GM18511 (cell line): Measurements from ENCODE around the gene ZCCHC4.

ENCODE experiments used
- ATAC-seq: cut with Tn5 transposase; IDR thresholded peaks from one replicate; pipeline ENCODE4 v1.9.1; 2021; ENCODE audit warnings: mild to moderate bottlenecking, moderate library complexity; ENCODE audit not compliant: unreplicated experiment

Gene ZCCHC4, protein sequence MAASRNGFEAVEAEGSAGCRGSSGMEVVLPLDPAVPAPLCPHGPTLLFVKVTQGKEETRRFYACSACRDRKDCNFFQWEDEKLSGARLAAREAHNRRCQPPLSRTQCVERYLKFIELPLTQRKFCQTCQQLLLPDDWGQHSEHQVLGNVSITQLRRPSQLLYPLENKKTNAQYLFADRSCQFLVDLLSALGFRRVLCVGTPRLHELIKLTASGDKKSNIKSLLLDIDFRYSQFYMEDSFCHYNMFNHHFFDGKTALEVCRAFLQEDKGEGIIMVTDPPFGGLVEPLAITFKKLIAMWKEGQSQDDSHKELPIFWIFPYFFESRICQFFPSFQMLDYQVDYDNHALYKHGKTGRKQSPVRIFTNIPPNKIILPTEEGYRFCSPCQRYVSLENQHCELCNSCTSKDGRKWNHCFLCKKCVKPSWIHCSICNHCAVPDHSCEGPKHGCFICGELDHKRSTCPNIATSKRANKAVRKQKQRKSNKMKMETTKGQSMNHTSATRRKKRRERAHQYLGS

DNA sequence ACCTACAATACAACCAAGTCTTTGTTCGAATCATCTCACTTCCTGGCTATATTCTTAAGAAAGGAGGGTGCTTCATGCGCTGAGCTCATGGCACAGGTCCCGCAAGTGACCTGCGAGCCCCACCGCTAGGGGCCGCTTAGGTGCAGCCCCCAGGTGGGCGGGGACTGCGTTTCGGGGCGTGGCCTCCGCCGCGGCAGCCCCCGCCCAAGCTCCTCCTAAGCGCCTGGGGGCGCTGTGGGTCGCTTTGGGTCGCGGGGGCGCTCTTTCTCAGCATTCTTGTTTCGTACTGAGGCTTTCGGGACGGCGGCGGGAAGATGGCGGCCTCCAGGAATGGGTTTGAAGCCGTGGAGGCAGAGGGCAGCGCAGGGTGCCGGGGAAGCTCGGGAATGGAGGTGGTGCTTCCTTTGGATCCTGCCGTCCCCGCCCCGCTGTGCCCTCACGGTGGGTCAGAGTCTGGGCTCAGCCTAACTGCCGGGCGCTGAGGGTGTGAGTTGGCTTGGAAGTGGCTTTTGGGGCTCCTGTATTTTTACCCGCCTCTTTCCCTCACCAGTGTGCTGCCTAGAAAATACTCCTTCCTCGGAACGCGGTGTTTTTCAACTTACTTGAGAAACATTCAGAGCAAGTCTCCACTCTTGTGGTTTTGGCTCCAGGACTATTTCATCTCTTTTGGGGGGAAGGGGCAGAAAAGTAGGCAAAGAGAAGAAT, at the start of gene ZCCHC4:
Gene ZCCHC4 (plus strand): TSS at position 279 of the 705 bp plus-strand sequence. CDS start 36 bp downstream, at position 315.
- ATAC-seq: peak; percentile 81

DNA sequence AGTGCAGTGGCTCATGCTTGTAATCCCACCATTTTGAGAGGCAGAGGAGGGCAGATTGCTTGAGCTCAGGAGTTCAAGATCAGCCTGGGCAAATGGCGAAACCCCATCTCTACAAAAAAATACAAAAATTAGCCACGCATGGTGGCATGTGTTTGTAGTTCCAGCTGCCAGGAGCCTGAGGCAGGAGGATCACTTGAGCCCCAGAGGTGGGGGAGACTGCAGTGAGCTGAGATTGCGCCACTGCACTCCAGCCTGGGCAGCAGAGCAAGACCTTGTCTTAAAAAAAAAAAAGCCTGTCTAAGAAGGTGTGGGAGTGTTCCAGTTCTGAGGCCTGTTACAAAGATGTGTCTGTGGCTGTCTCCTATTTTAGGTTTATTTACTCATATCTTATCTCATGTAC, 40.7 kb upstream of the ZCCHC4 start:
- ATAC-seq: no peak

DNA sequence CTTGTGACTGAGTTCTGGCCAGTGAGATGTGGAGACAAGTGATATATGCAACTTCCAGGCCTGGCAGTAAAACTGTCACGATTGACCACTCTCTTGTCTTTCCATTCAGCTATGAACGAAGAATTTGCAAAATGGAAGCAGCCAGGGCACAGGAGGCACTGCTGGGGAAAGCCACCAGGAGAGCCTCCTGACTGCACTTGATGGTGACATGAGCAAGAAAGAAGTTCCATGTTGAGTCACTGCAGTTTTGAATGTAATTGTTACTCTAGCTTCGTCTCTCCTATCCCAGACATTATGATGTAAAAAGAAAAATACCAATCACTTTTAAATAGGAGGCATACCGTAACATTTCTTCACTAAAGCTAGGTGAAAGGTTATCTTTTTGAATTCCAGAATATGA, 32.4 kb upstream of the ZCCHC4 start:
- no peak for ATAC-seq

DNA sequence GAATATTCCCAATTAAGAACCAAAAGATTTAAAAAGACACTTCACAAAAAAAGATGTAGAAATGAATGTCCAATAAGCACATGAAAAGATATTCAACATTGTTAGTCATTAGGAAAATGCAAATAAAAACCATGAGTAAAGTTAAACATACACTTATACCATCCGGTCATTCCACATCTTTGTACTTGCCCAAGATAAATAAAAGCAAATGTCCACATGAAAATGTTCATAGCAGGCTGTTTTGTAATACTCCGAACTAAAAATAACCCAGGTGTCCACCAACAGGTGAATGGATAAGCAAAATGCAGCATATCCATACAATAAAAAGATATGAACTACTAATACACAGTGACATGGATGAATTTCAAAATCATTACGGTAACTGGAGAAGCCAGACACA, 28.6 kb upstream of the ZCCHC4 start:
- ATAC-seq: no peak

DNA sequence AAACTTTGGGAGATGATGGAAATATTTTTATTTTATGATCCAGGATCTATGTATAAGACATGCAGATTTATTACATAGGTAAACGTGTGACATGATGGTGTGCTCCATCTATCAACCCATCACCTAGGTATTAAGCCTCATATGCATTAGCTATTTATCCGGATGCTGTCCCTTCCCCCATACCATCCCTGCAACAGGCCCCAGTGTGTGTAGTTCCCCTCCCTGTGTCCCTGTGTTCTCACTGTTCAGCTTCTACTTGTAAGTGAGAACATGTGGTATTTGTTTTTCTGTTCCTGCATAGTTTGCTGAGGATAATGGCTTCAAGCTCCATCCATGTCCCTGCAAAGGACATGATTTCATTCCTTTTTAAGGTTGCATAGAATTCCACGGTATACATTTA, 28.1 kb upstream of the ZCCHC4 start:
- no peak for ATAC-seq

DNA sequence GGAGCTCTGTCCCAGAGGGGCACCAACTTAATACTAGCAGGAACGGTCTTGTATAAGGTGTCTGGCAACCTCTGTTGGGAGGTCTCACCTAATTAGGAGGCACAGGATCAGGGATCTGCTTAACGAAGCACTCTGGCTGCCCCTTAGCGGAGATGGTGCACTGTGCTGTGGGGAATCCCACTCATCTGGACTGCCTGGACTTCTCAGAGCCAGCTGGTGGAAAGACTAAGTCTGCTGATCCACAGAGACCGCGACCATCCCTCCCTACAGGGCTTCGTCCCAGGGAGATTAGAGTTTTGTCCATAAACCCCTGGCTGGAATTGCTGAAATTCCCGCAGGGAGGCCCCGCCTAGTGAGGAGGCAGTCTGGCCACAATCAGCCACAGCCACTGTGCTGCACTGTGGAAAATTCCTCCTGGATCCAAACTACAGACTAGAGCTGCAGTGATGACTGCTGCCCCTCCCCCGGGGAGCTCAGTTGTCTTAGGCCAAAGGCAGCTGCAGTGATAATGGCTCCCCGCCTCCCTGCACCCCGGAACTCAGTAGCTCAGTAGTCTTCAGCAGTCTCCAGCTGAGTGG, 22.0 kb upstream of the ZCCHC4 start:
- no peak for ATAC-seq

DNA sequence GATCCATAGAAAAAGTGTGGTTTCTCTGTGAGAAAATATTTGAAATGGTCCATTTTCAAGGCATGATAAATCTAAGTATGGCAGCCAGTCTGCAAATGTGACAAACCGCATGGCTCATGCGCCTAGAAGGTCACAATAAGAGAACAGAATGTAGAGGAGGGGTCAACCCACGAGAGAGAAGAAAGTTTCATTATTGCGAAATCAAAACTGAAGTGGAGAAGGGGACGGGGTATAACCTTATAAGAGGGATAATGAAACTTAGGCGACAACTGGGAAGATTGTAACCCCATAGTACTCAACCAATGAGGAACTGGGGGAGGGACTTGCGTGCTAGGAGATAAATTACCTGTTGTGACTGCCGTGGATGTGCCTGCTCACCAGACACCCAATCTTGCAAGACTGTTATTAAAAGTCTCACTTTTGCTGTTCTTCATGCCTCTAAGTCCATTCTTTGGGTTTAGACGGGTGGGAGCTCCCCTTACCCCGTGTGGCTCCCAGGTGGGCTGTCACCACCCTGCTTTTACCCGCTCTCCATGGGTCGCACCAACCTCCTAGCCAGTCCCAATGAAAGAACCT, 21.3 kb upstream of the ZCCHC4 start:
- no peak for ATAC-seq

DNA sequence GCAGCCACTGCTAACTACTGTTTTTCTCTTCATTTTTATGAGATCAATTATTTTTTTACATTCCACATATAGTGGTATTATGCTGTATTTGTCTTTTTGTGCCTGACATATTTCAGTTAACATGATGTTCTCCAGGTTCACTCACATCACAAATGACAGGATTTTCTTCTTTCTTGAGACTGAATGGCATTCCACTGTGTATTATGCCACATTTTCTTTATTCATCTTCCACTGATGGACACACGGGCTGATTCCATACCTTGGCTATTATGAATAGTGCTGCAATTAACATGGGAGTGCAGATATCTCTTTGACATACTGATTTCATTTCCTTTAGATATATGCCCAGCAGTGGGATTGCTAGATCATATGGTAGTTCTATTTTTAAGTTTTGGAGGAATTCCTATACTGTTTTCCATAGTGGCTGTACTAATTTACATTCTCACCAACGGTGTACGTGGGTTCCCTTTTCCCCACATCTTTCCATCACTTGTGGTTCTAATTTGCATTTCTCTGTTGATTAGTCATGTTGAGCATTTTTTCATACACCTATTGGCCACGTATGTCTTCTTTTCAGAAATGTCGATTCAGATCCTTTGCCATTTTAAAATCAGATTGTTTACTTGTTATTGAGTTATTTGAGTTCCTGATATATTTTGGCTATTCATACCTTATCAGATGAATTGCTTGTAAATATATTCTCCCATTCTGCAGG, 14.9 kb upstream of the ZCCHC4 start:
- no peak for ATAC-seq

DNA sequence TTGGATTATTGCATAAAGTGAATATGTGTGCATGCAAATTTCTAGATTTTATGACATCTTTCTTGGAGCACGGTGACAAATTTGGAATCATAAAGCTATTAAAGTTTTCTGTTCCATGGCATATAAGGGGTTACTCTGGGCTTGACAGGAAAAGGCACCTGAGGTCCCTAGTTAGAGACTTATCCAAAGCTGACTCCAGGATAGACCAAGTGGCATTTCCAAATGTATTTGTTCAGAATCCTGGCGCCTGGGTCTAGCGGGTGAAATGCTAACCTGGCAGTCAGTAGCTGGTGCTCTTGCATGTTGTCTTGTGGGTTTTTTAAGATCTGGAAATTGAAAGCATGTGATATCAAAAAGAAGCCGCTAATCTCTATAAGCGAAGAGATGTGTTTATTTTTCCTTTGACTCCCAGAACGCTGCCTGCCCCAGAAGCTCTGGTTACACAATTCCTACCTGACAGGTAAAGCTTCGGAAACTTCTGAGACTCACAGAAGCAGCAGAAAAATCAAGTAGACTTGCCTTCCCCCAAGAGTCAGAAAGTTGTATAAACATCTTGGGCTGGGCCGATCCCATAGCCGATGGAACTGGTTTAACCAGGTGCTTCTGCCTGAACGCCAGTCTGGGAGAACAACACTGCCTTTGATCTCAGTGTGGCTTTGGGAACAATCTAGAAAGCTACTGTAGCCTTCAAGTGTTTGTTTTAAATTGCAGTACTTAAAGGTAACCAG, 12.9 kb upstream of the ZCCHC4 start:
- ATAC-seq: no peak

DNA sequence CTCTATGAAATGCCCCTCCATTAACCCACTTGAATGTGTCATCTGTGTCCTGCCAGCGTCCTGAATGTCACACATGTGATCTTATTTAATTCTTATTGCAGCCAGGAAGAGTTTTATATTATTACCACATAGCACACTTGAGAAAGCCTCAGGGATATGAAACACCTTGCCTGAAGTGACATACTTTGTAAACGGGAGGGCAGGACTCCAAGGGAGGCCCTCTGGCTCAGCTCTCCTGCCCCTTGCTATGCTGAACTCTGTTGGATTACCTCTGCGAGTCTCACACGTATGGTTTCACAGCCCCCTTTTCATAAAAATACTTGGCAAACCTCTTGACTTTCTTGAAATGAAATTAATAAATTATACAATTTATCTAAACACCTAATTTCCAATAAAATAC, 11.1 kb upstream of the ZCCHC4 start:
- no peak for ATAC-seq

DNA sequence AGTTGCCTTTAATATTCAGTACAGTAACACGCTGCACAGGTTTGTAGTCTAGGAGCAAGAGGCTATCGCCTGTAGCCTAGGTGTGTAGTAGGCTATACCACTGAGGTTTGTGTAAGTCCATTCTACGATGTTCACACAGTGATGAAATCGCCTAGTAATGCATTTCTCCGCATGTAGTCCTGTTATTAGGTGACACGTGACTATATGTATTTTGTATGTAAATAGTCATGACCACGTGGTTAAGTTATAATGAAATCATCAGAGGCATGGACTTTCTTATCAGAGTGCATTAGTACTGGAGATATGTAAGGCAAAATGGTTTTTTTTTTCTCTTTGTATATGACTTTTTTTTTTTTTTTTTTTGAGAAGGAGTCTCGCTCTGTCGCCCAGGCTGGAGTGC, 9.9 kb upstream of the ZCCHC4 start:
- ATAC-seq: no peak

DNA sequence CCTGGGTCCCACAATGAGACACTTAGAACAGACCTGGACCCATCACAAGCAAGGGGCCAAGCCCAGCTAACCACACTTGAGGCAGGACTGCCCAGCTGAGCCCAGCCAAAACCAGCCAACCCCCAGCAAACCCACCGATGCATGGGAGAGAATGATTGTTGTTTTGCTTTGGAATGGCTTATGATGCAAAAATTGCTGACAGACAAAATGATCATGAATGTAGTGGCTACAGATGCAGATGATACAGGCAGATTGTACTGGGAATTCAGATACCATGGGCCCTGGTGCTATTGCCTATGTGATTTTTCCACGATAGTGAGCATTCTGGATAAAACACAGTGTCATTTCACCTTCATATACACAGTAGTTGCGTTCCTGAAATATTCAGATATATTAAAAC, 9.0 kb upstream of the ZCCHC4 start:
- ATAC-seq: no peak

DNA sequence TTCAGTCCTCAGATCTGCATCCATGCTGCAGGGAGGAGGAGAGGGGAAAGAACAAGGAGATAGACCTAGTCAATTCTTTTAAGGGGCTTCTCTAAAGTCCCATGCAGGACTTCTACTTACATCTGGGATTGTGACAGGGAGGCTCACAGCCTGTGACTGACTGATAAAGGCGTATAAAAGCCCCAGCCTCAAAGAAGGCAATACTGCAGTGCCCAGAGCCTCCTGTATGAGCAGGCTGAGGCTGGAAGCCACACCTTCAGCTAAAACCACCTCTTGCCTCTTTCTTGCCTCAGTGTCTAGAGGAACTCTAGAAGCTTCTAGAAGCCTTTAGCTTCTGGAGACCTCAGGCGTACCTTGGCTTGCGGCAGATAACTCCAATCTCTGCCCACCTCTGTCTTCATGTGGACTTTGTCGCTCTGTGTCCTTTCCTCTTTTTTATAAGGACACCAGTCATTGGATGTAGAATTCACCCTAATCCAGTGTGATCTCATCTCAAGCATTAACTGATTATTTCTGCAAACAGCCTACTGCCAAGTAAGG, 6.0 kb upstream of the ZCCHC4 start:
- no peak for ATAC-seq

DNA sequence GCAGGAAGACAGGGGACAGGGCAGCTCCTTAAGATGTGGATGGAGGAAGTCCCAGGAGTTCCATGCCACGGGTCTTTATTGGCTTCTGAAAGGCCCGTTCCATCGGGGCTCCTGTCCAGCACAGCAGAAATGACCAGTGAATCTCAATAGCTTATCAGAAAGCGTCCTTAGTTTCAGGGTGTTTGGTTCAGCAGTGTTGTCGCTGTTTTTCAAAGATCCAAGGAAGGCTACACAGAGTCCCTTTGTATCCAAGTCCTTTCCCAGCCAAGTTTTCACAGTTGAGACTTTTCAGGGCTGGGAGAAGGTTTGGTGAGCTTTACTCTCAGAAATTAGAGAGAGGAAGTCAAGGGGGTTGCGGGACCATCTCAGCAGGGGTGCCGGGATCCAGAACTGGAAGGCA, 5.0 kb upstream of the ZCCHC4 start:
- no peak for ATAC-seq

DNA sequence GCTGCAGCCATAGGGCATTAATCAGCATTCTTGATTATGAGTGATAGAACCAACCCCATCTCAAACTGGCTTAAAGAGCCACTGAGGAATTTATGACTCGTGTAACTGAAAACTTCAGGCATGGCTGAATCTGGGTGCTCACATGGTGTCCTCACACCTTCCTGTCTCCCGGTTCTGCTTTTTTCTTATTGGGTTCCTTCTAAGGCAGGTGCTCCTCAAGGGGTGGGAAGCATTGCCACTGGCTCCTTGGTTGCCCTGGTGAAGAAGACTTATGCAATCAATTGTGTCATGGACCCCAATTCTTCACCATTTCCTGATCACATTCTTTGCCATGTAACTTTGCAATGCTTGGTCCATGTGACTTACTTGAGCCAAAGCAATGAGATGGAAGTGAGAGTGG, 4.3 kb upstream of the ZCCHC4 start:
- no peak for ATAC-seq

DNA sequence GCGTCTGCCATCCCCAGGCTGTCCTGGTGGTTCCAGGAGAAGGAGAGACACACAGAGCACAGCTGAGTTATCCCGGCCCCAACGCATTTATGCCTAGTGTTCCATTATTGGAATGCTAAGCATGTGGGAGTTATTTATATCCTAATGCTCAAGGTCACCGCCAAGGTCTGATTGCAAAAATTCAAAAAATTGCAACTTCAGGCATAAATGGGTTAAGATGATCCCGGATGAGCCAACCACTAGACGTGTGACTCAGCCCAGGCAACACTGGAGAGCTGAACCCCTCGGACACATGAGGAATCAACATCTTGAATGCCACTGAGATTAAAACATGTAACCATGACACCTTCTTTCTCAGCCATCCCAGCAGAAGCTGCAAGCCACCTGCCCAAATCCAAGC, 3.8 kb upstream of the ZCCHC4 start:
- ATAC-seq: no peak

DNA sequence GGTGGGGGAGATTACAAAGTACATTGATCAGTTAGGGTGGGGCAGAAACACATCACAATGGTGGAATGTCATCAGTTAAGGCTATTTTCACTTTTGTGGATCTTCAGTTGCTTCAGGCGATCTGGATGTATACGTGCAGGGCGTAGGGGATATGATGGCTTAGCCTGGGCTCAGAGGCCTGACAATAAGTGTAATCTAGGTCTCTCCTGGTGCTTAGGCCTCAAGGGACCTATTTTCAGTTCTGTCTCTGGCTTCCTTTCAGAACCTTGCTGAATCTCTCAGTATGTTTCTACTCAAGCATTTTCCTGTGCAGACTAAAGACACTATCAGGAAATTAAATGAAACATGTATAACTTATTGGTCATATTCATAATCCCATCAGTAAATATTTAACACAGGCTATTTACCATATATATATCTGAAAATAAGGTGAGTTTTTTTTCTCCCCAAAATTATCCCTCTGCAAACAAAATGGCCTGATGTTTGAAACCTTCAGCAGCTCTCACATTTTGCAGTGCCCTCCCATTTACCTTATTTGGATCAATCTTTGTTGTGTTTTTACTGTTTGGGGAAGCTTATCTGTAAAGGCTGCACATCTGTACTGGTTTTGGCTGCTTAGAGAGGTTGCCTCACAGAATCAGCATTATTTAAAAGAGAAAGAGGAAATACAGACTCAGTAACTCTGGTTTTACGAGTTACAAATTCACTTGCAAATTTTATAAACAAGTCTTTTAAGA, 2.3 kb upstream of the ZCCHC4 start:
- peak; percentile 64 for ATAC-seq

DNA sequence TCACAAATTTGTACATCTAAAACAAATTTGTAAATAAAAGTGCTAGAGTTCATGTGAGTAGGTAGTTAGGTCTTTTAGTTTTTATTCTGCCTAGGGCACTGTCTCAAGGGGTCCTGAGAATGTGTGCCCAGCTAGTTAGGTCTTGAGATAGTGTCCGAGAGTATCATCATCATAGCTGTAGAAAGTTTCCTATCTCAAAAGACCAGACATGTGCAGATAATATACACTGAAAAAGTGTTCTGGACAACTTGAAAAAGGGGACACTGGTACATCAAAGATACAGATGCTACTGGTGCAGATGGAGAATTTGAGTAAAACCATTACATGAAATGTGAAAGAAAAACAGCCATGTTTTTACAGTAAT, 1.8 kb upstream of the ZCCHC4 start:
- ATAC-seq: peak; percentile 21

DNA sequence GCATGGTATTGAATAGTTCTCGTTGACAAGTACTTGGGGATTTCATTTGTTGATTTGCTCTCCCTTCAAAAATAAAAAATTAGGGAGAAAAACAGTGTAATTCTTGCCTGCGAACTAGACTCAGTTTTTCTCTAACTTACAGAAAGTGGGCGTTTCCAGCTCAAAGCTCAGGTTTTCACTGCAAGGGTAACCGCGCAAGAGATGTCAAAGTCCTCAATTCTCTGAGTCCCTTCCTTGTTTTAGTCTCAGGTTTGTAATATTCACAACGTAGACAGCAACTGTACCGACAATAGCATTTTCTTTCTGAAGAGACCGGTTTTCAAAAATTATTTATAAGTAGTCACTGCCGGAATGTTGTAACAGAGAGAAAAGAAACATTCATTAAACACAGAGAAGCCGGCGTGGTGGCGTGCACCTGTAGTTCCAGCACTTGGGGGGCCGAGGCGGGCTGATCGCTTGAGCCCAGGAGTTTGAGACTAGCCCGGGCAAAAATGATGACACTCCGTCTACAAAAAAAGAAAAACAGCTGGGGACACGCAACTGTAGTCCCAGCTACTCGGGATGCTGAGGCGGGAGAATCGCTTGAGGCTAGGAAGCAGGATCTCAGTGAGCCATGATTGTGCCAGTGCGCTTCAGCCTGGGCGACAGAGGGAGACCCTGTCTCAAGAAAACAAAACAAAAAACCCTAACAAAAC, 774 bp downstream of the ZCCHC4 start:
- no peak for ATAC-seq
